GM04503 (cell line): ENCODE data around the gene PATE4.
"Not testable (repeated sequence)": the region's sequence is repeated elsewhere in the genome, so short reads cannot be mapped to it uniquely, and the experiment has no call there.

Source experiments
- DNase-seq: peaks from one replicate; pipeline ENCODE4 v3.0.0-alpha.2; 2012; ENCODE audit warnings: low read depth

Gene PATE4

GRCh38 chr11:125833016-125833415 lies at the start of gene PATE4:
TSS of gene PATE4 (plus strand) at chr11:125833316. CDS start at chr11:125833360, 44 bp downstream.
- DNase-seq, result no peak

GRCh38 chr11:125784678-125785077 lies 48.4 kb upstream of the PATE4 start:
- DNase-seq, result no peak

- DNase-seq, result no peak
Observed at GRCh38 chr11:125787827-125788226, 45.3 kb upstream of the PATE4 start, which contains the start of gene PATE3. TSS of gene PATE3 (plus strand) at chr11:125788127. CDS start at chr11:125788152, 25 bp downstream.

DNA sequence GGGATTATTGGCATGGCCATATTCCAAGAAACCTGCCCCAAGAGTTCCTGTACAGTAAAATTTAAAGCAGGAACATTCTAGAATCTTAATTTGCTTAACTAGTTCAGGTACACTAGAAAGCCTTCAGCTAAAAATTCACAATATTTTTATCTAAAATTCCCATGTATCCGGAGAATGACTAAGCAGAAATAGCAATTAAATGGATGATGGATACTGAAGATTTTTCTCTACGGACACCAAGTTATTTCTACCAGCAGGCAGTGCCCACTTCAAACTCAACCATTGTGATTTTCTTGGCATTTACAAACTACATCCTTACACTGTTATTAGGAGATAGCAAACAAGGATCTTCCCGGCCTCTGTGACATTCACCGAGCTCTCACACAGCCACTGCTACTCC lies 42.3 kb upstream of the PATE4 start:
- DNase-seq, result no peak

- DNase-seq, result no peak
Observed at GRCh38 chr11:125797641-125798040, 35.5 kb upstream of the PATE4 start.

GRCh38 chr11:125799808-125800207 lies 33.3 kb upstream of the PATE4 start:
- no peak for DNase-seq

DNA sequence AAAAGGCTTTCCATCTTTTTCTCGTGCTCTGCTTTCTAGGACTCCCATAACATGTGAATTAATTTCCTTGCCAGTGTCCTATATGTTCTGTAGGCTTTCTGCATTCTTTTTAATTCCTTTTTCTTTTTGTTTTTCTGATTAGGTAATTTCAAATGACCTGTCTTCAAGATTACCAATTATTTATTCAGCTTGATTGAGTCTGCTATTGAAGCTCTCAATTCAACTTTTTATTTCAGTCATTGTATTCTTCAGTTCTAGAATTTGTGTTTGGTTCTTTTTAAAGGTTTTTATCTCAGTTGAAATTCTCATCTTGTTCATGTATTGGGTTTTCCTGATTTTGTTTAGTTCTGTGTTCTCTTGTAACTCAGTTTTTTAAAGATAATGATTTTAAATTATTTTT lies 30.7 kb upstream of the PATE4 start:
- DNase-seq, result no peak

DNA sequence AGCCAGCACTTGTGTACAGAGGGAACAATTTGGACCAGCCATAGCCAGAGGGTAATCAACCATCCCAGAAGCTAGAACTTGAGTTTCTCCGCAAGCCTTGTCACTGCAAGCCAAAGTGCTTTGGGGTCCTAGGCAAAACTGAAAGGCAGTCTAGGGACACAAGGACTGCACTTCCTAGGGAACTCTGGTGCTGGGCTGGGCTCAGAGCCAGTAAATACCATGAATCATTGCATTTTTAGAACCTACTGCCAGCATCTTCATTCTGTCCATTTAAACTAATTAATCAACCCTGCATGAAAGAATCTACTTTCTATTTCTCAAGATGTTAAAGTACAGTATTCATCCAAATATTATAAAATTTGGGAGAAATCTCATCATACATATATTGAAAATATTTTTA lies 25.2 kb upstream of the PATE4 start:
- no peak for DNase-seq

GRCh38 chr11:125835748-125836147 lies 2.6 kb downstream of the PATE4 start:
- no peak for DNase-seq

GRCh38 chr11:125842321-125842948 lies 9.3 kb downstream of the PATE4 start:
- no peak for DNase-seq

- no peak for DNase-seq
Observed at GRCh38 chr11:125846188-125846587, 13.1 kb downstream of the PATE4 start.

- not testable (repeated sequence) for DNase-seq
Observed at GRCh38 chr11:125857670-125858069, 24.6 kb downstream of the PATE4 start.

- not testable (repeated sequence) for DNase-seq
Observed at GRCh38 chr11:125862786-125863185, 29.7 kb downstream of the PATE4 start.

DNA sequence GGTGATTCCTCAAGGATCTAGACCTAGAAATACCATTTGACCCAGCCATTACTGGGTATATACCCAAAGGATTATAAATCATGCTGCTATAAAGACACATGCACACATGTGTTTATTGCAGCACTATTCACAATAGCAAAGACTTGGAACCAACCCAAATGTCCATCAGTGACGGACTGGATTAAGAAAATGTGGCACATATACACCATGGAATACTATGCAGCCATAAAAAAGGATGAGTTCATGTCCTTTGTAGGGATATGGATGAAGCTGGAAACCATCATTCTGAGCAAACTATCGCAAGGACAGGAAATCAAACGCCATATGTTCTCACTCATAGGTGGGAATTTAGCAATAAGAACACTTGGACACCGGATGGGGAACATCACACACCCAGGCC lies 32.2 kb downstream of the PATE4 start:
- not testable (repeated sequence) for DNase-seq

GRCh38 chr11:125869521-125869920 lies 36.4 kb downstream of the PATE4 start:
- no peak for DNase-seq

DNA sequence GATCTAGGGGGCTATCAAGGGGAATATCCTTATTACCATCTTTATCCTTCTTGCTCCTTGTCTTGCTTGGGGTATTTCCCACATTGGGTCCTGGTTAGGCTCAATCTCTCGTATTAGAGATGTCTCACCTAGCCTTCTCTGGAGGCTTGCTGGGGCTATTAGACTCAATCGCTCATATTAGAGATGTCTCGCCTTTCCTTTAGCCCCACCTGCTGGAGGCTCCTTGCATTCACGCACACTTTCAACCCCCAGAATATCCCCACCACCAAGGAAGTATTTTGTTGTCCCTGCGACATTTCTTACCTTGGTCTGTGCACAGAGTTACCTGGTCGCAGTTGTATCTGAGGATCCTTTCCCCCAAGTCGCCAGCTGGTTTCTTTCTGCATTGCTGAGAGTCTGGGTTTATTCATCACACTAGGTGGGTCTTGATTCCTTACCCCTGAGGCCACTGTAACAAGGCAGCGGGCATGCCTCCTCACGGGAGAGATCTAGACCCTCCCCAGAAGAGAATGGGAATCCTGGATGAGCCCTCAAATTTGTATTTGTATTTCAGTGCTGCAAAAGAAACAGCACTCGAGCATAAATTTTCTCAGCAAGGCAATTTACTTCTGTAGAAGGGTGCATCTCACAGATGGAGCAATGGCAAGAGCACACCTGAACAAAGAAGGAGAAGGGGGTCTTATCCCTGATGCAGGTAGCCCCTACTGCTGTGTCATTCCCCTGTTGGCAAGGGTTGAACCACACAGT lies 38.4 kb downstream of the PATE4 start:
- no peak for DNase-seq

GRCh38 chr11:125872138-125872491 lies 39.0 kb downstream of the PATE4 start:
- no peak for DNase-seq

- DNase-seq, result no peak
Observed at GRCh38 chr11:125873881-125874555, 40.9 kb downstream of the PATE4 start.

DNA sequence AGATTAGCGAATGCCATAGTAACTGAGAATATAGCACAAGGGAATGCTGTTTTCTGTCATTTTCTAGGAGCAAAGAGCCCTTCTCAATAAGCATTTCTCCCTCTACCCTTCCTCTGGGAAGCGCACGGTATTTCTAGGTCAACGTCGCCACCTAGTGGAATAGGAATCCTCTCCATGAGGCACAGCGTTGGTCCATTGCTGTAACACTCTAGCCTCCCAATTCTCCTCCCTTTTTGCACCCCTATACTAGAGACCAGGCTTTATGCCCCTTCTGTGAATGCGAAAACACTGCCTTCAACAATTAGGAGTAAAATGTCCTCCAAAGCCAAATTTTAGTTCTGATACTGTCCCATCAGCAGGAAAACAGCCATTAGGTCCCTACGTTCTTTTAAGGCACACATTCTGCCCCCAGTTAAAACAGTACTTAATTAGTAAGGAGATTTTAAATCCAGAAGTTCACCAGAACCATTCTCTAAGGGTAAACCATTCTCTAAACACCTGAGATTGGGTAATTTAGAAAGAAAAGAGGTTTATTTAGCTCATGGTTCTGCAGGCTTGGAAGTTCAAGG lies 41.5 kb downstream of the PATE4 start:
- DNase-seq, result peak; percentile 19

GRCh38 chr11:125881291-125881690 lies 48.2 kb downstream of the PATE4 start:
- DNase-seq, result no peak

DNA sequence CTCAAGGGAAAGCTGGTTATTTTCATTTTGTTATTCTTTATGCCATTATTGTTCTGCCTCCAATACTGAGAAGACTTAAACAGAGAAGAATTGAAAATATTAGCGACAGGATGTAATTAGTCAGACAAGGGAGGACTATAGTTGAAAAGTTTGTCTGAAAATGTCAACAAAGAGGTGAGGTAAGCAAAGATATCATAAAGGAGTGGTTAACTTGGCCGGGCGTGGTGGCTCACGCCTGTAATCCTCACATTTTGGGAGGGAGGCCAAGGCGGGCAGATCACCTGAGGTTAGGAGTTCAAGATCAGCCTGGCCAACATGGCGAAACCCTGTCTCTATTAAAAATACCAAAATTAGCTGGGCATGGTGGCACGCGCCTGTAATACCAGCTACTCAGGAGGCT lies 50.3 kb downstream of the PATE4 start:
- no peak for DNase-seq

DNA sequence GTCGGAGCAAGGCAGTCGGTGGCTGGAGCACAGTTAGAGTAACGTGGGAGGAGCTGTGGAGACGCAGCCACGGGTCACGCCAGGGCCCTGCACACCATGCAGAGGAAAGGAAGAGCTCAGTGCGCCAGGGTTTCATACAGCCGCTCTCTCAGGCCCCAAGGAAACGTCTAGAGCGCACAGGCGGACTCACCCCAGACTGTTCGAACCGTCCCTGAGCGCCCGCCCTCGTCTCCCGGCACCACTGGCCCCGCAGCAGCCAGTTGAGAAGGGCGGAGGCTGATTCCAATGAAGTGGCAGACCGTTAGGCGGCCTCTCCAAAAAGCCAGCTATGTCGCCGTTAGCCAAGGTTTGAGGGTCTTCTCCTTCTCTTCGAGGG lies 53.9 kb downstream of the PATE4 start:
- DNase-seq, result no peak
